Stimulated activated CD4-positive, alpha-beta T cell treated with anti-CD3 and anti-CD28 coated beads, Interleukin-15, amount 100 ng/mL, for 48 hours (primary cell): ENCODE data around the gene PKD1L1.
"Not testable (repeated sequence)": the region's sequence is repeated elsewhere in the genome, so short reads cannot be mapped to it uniquely, and the experiment has no call there.

Source experiments
- DNase-seq, 2 donors: peaks; one replicate each; pipeline ENCODE4 v3.0.0-alpha.2; 2020; ENCODE audit warnings: low read depth in 2 of 2

The PKD1L1 gene

DNA sequence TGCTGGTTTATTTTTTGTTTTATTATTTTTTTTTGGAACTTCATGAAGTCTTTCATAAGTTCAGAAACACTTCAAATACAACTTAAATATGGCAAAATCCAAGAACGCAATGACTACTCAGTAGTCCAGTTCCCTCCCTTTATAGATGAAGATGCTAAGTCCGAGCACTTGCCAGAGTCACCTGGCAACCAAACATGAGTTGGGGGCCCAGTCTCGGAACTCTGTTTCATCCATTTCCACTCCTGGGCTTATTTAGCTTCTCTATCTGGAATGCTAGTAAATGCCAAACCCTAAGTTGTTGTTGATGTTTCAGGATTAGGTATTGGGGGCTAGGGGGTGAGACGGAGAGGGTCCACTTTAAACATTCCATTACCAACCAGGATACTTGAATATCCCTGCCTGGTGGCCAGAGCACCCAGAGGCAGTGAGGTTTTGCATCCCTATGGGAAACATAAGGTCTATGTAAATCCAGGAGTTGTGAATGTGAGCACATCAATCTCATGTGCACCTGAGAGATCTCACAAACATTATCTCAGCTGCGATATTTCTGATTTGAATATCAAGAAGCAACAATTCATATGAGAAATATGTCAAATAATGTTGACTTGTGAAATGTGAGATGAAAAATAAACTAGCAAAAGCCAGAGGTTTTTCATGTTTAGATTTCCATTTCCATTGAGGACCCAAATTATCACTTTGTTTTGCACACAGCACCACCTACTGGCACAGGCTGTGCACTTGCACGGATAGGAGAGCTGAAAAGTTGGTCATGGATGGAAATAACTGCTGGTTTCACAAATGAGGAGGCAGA lies 129.3 kb downstream of the PKD1L1 start:
- DNase-seq = peak in 1 of 2 donors; percentile 39

DNA sequence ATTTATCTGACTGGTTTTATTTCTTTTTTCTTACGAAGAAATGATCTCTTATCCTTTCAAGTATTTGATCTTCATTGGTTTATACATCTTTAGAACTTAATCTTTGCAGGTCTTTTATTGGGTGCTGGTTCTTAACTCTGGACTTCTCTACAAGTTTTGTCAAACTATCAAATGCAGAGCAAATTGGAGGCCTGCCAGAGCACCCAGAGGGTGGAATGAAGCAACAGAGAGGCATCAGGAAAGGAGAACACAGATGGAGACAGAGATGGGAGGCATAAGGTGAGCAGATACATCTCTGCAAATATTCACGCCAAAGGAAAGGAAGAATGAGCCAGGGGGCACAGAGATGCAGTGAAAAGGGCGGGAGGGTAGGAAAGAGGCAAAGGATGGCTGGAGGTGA lies 130.3 kb downstream of the PKD1L1 start:
- DNase-seq = no peak

DNA sequence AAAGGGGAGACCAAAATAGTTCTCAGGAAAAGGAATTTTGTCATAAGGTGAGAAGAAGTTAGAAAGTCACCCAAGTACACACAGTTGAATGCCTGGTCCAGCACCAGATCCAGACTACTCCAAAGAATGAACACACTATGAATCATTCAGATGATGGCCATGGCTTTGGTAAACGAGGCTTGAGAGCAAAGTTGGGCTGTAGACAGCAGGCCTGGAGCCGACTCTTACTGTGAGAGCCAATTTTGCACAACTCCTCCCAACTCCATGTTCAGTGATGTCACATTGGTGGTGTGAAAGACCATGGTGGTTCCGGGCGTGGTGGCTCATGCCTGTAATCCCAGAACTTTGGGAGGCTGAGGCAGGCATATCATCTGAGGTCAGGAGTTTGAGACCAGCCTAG lies 131.6 kb downstream of the PKD1L1 start:
- no peak for DNase-seq

DNA sequence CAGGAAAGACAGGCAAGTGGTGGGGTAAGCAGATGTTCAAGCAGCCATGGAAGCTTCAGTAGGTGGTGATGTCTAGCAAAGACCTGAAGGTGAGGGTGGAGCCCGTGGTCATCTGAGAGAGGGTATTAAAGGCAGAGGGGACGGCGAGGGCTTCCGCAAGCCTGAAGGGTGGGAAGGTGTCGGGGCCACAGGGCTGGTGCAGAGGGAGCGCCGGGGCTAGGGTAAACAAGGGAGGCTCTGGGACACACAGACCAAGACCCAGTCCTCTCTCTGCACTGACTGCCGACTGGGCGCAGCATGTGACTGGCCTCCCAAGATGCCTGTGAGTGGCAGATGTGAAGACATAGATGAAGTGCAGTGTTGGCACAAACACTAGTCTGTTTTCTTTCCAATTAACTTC lies 132.4 kb downstream of the PKD1L1 start:
- DNase-seq = no peak

DNA sequence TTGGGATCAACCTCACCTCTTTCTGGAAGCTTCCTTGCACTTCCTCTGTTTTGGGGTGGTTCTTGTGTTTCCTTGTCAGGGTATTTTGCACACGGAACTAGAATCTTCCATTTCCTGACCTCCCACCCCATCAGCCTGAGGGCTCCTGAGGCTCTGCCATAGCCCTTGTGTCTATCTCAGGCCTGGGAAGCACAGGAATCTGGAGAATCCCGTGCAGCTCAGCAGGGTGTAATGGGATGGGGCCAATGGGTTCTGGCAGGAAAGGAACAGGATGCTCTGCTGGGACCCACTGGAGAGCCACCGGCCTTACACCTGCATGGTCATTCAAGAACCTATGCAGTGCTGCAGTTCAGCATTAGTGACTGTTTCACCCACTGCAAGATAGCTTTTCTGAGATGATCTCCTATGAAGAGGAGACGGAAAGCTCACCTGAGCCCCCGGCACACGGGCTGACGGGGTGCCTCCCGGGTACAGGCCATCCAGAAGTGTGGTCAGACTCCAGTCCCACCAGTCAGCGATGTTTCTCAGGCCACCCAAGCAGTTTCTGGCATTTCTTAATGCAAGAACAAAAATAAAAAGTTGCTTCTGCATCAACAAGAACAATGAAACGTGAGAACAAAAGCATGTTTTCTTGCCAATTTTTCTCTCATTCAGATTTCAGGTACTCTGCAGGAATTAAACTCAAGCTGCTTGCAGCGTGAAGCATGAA lies 133.2 kb downstream of the PKD1L1 start:
- DNase-seq = no peak

DNA sequence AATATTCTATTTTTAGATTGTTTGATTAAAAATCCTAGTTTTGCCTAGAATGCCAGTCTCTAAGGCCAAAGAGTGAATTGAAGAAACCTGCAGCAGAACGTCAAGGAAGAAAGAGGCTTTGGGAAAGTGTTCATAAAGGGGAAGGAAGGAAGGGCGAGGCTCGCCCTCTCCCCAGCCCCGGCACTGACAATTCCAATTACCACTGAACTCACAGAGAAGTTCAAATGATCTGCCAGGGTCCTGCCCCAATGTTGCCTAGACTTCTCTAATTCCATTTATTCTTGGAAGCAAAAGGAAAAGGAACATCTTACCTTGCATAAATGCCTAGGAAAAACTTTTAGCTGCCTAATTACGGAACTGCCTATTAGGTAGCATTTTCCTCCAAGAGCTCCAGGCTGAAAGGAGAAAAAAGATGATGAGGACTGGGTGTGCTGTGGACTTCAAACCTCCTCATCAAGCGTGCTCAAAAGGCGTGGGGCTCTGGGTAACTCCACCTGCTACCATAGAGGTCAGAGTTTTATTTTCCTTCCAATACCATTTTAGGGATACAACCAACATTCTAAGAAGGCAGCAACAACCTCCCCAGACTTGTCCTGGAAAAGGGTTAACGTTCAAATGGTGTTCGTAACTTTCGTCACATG lies 134.5 kb downstream of the PKD1L1 start:
- DNase-seq = no peak

DNA sequence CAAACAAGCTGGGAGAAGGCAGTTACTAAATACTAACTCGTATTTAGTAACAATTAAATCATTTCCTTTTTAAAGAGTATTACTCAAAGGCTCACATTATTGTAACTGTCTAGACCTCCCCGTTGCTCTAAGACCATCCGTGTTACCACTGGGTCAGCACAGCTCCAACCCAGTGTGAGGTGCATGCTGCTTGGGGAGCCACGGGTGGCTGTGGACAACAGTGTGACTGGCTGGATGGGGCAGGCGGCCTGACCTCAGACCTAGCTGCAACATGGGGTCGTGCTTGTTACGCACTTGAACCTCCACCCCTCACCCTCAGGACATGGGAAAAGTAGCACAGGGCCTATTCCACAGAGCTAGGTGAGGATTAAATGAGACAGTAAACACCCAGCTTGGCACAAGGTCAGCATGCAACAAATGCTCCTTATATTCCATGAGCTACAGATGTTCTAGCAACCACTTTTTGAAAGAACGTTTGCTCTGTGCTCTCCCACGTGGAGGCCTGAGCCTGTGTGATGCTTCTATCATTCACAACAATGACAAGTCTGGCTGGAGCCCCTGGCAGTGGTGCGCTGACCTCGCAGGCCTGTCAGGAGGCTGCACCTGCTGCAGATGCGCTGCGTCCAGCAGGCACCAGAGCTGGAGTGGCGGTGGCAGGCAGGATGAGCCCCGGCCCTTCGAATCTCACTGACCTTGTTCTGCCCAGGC lies 135.7 kb downstream of the PKD1L1 start:
- no peak for DNase-seq

DNA sequence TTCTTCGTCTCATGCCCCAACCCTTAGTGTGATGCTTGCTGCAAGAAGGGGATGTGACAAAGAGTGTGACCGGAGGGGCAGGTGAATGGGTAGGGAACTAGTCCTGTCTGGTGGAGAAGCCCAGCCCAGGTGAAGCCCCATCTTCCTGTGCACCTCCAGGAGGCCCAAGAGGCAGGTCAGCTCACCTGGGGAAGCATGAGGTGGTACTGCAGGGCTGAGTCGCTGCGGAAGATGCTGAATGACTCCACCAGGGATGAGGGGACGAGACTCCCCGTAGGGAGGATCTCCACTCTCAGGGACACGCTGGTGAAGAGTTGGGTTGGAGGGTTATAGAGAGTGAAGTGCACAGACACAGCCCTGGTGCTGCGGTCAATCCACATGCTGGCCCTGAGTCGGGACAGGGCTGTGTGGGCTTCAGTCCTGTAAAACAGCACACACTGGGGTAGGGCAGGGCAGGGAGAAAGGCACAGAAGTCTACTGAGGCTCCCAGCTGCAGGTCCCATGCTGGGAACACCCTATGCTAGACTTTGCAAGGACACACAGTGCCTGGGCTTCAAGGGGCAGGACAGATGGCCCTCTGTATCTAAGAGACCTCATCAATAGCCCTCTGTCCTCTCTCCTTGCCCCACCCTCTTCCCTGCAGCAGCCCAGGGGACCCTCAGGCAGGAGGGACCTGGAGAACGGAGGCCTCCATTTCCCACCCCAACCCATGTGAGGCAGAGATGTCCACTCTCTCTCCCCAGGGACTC lies 136.5 kb downstream of the PKD1L1 start:
- no peak for DNase-seq

DNA sequence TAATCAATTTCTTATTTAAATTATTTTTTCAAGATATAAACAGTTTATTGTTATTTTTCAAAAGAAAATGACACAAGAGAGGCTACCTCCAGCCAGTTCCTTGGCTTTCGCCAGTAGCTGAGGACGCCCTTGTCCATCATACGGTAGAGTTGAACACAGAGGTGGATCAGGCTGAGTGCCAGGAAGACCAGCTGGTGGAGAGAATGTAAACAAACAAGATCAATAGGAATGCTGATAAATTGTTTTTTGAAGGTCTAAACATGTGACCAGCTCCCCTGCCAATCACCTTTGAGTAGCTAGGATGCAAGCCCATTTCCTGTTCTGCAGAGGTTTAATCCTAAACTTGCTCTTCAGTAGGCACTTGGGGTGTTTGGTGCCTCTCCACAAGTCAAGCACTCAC lies 138.9 kb downstream of the PKD1L1 start:
- no peak for DNase-seq

DNA sequence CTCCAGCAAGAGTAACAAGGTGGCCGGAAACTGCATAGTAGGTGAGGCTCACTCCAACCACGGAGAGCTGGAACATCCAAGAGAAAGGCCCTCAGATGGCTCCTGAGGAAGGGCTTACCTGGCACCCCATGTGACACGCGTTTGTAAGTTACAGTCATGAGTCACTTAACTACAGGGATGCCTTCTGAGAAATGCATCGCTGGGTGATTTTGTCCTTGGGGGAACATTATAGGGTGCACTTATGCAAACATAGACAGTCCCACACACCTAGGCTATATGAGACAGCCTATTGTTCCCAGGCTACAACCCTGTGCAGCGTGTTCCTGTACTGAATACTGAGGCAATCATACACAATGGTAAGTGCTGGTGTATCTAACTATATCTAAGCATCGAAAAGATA lies 139.9 kb downstream of the PKD1L1 start:
- no peak for DNase-seq

DNA sequence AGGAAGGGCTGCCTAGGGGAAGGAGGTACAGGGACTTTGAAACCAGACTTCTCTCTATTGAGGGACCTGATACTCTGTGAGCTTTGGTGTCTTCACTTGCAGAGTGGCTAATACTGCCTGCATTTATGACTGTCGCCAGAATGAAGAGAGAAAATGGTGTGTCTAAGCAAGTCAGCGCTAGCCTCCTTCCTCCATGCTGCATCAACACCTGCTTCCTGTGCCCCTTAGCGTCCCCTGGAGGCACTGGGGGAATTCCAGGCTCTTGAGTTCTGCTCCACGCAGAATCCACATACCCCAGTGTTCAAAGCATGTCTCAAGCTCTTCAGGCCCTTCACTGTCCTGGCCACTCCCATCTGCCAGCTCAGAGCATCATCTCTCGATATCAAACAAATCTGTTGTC lies 140.5 kb downstream of the PKD1L1 start:
- no peak for DNase-seq

DNA sequence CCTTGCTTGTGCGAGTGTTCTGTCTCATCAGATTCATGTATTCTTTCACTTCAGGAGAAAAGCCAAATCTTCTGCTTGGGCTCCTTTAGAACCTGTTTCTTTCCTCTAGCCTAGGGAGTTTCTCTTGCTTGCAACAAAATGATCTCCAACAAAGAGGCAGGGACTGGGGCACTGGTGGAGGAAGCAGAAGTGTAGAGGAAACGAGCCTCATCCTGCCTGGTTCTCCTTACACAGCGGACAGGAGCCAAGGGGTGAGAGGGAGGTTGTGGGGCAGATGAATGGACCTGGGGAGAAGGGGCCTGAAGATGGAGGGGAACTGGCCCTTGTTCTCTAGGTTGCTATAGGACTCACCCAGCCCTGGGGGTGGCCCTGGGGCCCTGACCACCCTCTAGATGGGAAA lies 141.1 kb downstream of the PKD1L1 start:
- no peak for DNase-seq

DNA sequence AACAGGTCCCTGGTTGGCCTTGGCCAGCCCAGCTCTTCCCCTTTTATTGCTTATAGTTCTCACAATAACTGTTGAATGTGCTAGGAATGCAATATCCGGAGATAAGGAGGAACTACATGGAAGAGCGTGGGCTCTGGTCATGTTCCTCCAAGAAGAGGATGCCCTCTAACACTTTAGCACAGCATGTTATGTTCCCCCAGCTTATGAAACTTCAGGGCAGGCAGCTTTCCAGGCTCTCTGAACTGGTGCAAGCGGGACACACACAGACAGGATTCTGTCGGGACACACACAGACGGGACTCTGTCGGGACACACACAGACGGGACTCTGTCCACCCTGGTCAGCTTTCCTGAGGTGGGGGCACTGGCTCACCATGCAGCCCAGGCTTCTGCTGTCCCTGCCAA lies 141.6 kb downstream of the PKD1L1 start:
- no peak for DNase-seq

DNA sequence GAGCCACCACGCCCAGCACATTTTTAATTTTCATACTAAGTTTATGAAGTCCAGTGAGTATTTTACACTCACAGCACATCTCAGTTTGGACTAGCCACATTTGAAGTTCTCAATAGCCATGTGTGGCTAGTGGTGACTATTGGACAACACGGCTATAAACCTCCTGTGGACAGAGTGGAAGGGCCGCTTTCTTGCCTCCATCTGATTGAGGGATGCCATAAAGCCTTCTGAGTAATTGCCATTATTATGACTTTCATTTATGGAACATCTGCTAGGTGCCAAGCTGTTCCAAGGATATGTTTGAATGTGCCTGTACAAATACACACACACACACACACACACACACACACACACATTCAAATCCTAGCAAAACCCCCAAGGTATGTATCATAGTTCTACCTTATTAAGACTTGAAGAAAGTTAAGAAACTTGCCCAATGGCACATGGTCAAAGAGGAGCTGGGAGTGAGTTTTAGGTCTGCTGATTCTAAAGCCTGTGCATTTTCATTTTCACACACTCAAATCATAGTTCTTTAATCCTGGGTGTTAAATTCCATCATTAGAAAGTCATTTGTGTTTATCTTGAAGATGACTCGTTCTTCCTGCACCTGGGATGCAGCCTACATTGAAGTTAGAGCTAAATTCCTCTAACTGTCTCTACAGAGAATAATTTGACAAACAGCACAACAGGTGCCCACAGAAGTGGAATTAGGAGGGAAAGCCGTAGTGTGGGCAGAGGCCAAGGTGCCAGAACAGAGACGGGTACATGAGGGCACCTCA lies 143.3 kb downstream of the PKD1L1 start:
- DNase-seq = no peak

DNA sequence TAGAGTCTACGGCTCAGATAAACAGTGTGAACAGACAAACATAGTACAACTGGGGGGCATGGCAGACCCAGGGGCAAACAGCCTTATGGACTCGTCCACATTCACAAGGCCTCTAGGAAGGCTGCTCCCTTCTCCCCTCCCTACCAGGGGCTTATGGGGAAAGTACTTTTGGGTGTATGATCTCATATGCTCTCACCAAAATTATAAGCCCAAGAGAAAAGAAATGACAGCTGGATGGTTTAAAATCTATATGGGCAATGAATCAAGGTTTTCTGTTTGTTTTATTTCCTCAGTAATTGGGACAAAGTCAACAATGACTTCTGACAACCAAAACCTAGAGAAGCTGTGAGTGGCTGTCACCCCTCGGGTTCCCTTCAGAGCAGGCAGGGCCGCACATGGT lies 144.4 kb downstream of the PKD1L1 start:
- DNase-seq = no peak

DNA sequence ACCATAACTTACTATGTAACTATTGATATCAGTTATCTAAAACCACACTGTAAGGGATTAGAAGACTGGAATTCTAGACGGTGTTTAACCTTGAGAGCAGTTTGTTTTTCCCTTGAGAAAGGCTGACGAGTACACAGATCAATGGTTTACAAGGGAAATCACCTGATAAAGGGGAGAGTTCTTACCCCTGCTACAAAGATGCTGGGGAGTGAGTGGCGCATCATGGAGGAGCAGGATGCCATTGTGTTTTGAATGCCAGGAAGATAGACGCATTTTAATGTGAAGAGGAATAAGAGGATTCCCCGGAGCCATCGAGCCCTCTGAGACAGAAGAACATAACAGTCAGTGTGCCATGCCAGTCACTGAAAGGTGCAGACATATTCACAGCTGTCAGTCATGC lies 145.2 kb downstream of the PKD1L1 start:
- no peak for DNase-seq

DNA sequence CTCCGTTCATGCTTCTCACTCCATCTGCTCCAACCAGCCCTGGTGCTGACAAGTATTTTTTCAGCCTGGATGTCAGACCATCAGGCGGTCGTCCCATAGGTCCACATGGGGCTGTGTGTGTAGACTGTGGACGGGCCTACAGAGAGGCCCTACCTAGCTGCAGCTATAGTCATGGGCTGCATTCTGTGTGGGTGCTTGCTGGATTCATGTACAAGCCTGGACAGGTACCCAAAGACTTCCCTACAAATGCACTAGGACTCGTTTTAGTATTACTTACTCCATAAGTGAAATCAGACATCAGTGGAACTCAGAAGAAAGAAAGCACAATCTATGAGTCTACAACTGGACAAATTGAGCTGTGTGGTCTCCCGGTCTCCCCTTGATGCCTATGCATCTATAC lies 146.8 kb downstream of the PKD1L1 start:
- DNase-seq = no peak

DNA sequence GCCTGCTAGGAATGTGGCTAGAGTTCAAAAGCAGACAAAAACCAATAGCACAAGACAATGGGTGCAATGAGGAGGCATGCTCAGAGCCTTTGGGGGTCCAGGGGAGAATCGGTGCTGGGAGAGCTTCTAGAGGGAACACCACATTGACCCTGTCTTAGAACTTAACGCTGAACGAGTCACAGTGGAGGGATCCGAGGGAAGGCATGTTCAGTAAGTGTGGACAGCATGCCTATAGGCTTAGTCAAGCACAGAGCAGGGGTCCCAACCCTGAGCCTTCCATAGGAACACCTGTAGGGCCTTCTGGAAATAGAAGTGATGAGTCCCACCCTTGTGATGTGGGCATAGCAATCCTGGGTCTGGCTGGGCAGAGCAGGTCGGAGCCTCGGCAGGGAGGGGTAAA lies 148.7 kb downstream of the PKD1L1 start:
- no peak for DNase-seq

DNA sequence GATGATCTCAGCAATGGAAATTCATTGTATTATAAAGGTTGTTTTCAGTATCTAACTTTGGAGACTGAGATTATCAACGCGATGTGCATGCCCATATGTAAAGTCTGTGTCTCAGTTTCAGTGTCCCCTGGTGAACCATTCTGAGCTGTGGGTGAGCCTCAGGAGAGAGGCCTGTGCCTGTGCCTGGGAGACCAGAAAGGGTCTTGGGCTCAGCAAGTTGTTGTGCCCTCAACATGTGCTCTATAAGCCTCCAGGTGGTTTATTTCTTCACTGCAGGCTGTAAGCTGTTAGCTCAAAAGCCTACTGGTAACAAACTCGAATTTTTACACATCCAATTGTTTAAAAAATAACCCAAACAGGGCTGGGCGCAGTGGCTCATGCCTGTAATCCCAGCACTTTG lies 151.9 kb downstream of the PKD1L1 start:
- no peak for DNase-seq

DNA sequence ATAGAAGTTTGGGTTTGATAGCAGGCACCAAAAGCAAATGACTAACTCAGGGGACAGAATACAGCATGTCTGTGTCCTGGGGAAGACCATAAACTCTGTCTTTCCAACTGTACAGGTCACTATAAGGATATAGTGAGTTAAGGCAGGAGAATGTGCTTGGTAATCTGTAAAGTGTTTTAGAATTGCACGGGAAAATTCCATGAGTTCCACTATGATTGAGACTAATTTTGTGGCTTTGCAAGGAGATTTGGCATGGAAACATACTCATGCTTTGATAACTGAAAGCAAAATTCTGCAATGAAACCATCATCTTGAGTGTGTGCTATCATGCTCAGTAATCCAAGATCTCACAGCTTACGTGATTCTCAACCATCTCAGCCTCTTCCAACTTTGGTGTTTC lies 152.6 kb downstream of the PKD1L1 start:
- no peak for DNase-seq

DNA sequence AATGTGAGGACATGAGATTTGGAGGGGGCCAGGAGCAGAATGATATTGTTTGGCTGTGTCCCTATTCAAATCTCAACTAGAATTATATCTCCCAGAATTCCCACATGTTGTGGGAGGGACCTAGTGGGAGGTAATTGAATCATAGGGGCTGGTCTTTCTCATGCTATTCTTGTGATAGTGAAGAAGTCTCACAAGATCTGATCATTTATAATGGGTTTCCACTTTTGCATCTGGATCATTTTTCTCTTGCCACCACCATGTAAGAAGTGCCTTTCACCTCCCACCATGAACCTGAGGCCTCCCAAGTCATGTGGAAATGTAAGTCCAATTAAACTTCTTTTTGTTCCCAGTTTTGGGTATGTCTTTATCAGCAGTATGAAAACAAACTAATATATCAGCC lies 153.1 kb downstream of the PKD1L1 start:
- DNase-seq = not testable (repeated sequence)
